ENCODE results near the gene EMILIN3.

EMILIN3 gene

DNA sequence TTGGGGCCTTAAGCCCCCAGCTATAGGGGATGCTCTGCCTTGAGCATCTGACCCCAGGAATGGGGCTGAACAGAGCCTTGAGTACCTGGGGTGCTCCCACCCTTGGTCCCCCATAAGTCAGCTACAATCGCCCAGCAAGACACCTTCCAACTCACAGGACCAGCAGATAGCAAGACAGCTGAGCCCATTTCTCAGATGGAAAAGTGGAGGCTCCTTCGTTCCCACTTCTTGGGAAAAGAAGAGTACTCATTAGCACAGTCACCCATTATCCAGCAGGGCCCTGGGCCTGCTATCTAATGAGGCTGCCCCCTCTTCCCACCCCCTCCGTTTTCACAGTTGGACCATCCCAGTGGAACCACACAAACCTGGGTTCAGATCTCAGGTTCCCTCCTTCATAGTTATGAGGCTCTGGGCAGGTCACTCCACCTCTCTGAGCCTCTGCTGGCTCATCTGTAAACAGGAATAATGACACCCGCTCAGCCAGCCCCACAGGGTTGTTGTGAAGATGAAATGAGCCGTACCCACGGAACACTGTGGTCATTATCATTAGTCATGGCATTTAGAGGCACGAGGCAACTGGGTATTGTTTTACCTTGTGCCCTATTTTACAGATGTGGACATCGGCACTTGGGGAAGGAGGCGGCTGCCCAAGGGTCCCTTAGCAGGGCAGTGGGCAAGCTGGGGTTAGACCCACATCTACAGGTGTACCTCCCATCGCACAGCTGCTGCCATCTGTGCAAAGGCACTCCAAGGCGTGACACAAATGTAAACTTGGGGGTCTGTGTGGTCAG is 21.5 kb downstream of the EMILIN3 start:
- TF ChIP-seq, protein P1, sequence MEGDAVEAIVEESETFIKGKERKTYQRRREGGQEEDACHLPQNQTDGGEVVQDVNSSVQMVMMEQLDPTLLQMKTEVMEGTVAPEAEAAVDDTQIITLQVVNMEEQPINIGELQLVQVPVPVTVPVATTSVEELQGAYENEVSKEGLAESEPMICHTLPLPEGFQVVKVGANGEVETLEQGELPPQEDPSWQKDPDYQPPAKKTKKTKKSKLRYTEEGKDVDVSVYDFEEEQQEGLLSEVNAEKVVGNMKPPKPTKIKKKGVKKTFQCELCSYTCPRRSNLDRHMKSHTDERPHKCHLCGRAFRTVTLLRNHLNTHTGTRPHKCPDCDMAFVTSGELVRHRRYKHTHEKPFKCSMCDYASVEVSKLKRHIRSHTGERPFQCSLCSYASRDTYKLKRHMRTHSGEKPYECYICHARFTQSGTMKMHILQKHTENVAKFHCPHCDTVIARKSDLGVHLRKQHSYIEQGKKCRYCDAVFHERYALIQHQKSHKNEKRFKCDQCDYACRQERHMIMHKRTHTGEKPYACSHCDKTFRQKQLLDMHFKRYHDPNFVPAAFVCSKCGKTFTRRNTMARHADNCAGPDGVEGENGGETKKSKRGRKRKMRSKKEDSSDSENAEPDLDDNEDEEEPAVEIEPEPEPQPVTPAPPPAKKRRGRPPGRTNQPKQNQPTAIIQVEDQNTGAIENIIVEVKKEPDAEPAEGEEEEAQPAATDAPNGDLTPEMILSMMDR (IDR thresholded peaks at IDR 0.05; ENCODE audit: low read depth, low read length) = no peak
- H3K4me3 ChIP-seq (ENCODE audit: low read depth, low read length) = no peak overlapping the region

DNA sequence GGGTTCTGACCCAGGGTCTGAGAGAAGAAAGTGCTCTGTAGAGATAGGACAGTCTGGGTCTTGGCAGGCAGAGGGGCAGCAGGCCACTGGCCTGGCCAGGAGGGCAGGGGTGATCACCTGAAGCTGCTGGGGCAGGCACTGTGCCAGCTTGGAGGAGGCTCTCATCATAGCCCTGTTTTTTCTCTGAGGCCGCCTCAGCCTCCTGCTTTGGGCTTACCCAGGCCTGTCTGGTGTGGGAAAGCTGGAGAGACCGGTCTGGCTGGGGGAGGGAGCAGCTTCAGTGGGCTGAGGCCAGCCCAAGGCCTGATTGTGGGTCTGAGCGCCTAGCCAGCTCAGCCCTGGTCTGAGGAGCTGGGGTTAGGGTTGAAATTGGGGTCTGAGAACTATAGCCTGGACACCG is 22.1 kb downstream of the EMILIN3 start:
- TF ChIP-seq, protein P1 (IDR thresholded peaks at IDR 0.05; ENCODE audit: low read depth, low read length) = no peak
- H3K4me3 ChIP-seq (ENCODE audit: low read depth, low read length) = no peak overlapping the region

DNA sequence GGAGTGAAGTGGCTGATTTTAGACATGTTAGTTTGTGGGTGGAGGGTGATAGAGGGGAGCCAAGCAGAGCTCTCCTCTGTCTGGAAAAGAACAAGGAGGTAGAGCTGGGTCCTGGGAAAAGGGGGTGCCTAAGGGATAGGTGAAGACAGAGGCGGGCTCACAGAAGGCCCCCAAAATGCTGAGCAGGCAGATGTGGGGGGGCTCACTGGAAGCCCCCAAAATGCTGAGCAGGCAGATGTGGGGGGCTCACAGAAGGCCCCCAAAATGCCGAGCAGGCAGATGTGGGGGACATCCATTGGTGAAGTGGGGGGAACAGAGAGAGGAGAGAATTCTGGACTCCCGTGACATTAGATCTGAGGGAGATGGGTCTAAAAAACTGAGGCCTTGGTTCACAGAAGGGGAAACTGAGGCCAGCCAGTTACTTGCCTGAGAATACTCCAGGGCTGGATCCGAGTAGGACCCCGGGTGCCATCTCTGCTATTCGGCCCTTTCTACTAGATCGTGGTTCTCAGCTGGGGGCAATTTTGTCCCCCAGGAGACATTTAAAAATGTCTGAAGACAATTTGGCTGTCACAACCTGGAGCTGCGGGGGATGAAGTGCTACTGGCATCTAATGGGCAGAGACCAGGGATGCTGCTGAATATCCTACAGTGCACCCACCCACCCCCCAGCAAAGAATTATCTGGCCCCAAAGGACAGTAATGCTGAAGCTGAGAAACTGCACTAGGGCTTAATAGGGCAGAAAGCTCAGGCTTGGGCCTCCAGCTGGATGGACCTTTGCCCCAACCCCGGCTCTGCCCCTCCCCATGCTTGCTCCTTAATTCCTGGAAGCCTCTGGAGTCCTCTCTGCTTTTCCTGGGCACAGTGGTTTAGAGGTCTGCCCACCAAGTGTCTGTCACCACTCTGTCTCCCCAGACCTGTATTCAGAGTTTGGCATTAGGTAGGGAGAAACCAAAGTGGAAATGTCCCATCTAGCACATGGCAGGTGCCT is 23.8 kb downstream of the EMILIN3 start:
- H3K4me3 ChIP-seq (ENCODE audit: low read depth, low read length) = no peak overlapping the region
- TF ChIP-seq, protein P1 (IDR thresholded peaks at IDR 0.05; ENCODE audit: low read depth, low read length) = no peak

DNA sequence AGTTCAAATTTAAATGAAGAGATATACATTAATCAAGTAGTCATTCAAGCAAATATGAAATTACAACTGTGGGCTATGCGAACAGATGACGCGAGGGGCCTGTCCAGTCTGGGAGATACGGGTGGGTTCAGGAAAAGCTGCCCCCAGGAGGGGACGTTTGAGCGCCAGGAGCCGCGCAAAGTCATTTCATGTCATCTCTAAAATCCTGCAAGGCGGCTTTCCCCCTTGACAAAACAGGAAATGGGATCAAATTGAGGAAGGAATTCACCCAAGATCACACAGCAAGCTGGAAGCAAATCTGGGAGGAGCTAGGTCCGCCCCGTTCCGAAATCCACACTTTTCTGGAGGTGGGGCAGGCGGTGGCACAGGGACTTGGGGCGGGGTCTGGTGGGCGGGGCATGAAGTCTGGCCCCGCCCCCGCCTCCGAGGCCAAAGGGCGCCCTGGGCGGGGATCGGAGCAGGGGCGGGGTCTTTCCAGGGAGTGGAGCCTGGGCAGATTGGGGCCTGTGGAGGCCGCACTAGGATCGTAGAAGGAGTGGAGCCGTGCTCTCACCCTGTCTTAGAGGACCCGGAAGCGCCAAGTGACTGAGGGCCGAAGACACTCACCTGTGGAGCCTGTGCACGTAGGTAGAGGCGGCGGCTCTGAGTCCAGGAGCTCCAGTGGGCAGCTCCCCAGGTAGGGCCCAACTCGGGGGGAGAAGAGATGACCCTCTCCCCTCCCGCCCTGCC is 26.1 kb downstream of the EMILIN3 start, which contains the start of gene LPIN3:
TSS of gene LPIN3 (plus strand) at position 495 of the 729 bp plus-strand sequence. CDS start 4,983 bp downstream, outside the sequence.
- TF ChIP-seq, protein P1 (IDR thresholded peaks at IDR 0.05; ENCODE audit: low read depth, low read length) = no peak
- no peak within 1 kb of the TSS for H3K4me3 ChIP-seq (ENCODE audit: low read depth, low read length)

DNA sequence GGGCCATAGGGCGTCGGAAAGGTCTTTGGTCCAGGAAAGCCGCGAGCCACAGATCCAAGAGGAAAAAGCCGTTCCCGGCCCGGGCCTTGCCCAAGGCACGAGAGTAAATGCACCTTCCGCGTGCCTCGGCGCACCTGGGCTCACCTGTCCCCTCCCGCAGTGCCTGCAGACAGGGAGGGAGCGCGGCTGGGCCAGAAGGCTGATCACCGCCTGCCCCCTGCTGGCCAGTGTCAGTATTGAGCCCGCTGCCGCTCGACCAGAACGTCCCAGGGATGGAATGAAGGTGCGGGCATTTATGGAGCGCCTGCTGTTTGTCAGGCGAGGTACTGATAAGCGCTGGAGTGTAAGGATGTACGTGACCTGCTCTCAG is 26.7 kb downstream of the EMILIN3 start:
- no peak overlapping the region for H3K4me3 ChIP-seq (ENCODE audit: low read depth, low read length)

DNA sequence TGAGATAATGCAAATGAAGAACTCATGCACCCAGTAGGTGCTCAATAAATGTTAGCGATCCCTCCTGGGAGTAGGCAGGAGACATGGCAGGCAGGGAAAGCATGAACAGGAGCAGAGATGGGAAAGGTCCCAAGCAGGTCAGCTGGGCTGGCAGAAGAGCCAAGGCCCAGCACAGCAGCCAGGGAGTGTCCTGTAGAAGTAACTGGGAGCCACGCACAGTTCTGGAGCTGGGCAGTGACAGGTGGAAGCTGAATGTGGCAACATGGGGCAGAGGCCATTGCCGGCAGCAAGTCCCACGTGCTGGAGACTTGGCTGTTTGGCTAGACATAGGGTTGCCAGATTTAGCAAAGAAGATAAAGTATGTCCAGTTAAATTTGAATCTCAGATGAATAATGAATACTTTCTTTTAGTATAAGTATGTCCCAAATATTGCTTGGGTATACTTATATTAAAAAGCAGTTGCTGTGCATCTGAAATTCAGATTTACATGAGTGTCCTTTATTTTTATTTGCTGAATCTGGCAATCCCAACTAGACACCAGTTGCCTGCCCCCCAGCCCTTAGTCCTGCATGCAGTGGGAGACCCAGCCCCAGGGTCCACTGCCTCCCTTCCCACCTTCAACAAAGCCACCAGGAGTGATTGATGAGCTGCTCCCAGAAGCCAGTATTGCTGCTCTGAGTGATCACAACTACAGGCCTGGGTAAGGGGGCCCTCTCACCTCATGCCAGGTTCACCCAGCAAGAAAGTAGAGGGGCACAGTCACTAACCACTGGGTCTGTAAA is 29.7 kb downstream of the EMILIN3 start:
- H3K4me3 ChIP-seq (ENCODE audit: low read depth, low read length) = no peak overlapping the region
- TF ChIP-seq, protein P1 (IDR thresholded peaks at IDR 0.05; ENCODE audit: low read depth, low read length) = no peak

More for the DNA sequence above, 26.7 kb downstream of the EMILIN3 start:
- TF ChIP-seq, protein P1 (IDR thresholded peaks at IDR 0.05; ENCODE audit: low read depth, low read length) = peak; percentile 87

Data from WI38 (cell line).